ENCODE data around the gene F7.

GRCh38 chr13:113090806-113091205 is 14.8 kb upstream of the F7 start:
- TF ChIP-seq EZH2 (IDR thresholded peaks at IDR 0.05; ENCODE audit: insufficient read depth, poor library complexity, severe bottlenecking), result no peak
- no peak for TF ChIP-seq EZH2phosphoT487 (IDR thresholded peaks at IDR 0.05; ENCODE audit: insufficient read depth, low read depth)
